RWPE2 (cell line): Measurements from ENCODE around the gene ITGA8.

Experiments
- ATAC-seq: fragments of 200-7000 bp; cut with Tn5 transposase; 3 replicates; pipeline ENCODE4 v1.9.1; 2021; ENCODE audit warnings: low read depth
- DNase-seq: peaks from one replicate; pipeline ENCODE4 v3.0.0-alpha.2; 2020; ENCODE audit warnings: low spot score
- H3K27ac ChIP-seq: fragments of 450-650 bp; 2 replicates; pipeline ENCODE4 v1.5.1; 2017; ENCODE audit warnings: mild to moderate bottlenecking; ENCODE audit not compliant: poor library complexity, severe bottlenecking
- H3K27me3 ChIP-seq: fragments of 250-450 bp; sonication (Bioruptor Pico); 2 replicates; pipeline ENCODE4 v1.5.1; 2021; ENCODE audit warnings: mild to moderate bottlenecking, moderate library complexity; ENCODE audit not compliant: insufficient read depth, poor library complexity, severe bottlenecking
- H3K36me3 ChIP-seq: fragments of 250-450 bp; sonication (Bioruptor Pico); 2 replicates; pipeline ENCODE4 v1.5.1; 2020; ENCODE audit warnings: low read depth, mild to moderate bottlenecking, moderate library complexity
- H3K4me1 ChIP-seq: fragments of 250-450 bp; sonication (Bioruptor Pico); 2 replicates; pipeline ENCODE4 v1.5.1; 2021; ENCODE audit warnings: mild to moderate bottlenecking, moderate library complexity; ENCODE audit not compliant: insufficient read depth, poor library complexity, severe bottlenecking
- H3K4me3 ChIP-seq: fragments of 250-450 bp; sonication (Bioruptor Pico); 2 replicates; pipeline ENCODE4 v1.5.1; 2021; ENCODE audit warnings: mild to moderate bottlenecking, moderate library complexity; ENCODE audit not compliant: severe bottlenecking
- H3K9me3 ChIP-seq: fragments of 250-450 bp; sonication (Bioruptor Pico); 2 replicates; pipeline ENCODE4 v1.5.1; 2021; ENCODE audit warnings: mild to moderate bottlenecking, moderate library complexity; ENCODE audit not compliant: severe bottlenecking
- CTCF ChIP-seq: fragments of 450-650 bp; IDR thresholded peaks from one replicate; pipeline ENCODE4 v1.5.1; 2017; ENCODE audit warnings: mild to moderate bottlenecking, moderate library complexity; ENCODE audit not compliant: poor library complexity, severe bottlenecking

ITGA8 gene

GRCh38 chr10:15627617-15628196, 92.0 kb downstream of the ITGA8 start:
- H3K36me3 ChIP-seq = no peaks in the 10 kb centered on the region
- no peak for DNase-seq
- TF ChIP-seq CTCF = no peak

DNA sequence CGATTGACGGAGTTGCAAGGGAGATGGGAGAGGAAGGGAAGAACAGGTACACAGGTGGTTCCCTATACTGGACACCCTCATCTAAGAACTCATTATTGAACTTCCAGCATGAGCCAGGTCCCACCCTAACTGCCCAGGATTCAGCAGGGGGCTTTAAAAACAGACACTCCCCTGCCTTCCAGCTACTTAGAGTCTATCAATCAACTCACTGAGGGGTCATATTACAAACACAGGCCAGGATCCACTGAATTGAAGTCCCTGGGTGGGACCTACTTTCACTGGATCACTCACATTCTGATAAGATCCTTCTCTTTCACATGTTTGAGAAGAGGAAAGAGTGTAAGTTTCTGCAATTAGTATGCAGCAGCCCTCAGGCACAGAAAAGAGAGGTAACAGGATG, 92.8 kb downstream of the ITGA8 start:
- no peaks in the 10 kb centered on the region for H3K9me3 ChIP-seq
- H3K4me1 ChIP-seq = no peaks in the 10 kb centered on the region
- H3K4me3 ChIP-seq = no peak overlapping the region
- DNase-seq (no peak), ATAC-seq (no peak)
- H3K27me3 ChIP-seq = no peaks in the 10 kb centered on the region
- H3K36me3 ChIP-seq = no peaks in the 10 kb centered on the region
- no peak overlapping the region for H3K27ac ChIP-seq
- no peak for TF ChIP-seq CTCF

More at GRCh38 chr10:15627617-15628196, 92.0 kb downstream of the ITGA8 start:
- no peak overlapping the region for H3K4me3 ChIP-seq
- no peak overlapping the region for H3K27ac ChIP-seq
- H3K27me3 ChIP-seq = no peaks in the 10 kb centered on the region
- ATAC-seq = no peak; the same call in 2 of the 3 replicates
- no peaks in the 10 kb centered on the region for H3K9me3 ChIP-seq
- no peaks in the 10 kb centered on the region for H3K4me1 ChIP-seq

GRCh38 chr10:15625261-15625660, 94.5 kb downstream of the ITGA8 start:
- no peaks in the 10 kb centered on the region for H3K36me3 ChIP-seq
- no peaks in the 10 kb centered on the region for H3K4me1 ChIP-seq
- H3K27ac ChIP-seq = no peak overlapping the region
- peaks cover 7% of the 10 kb centered on the region for H3K27me3 ChIP-seq
- no peaks in the 10 kb centered on the region for H3K9me3 ChIP-seq
- no peak for TF ChIP-seq CTCF
- DNase-seq = no peak
- ATAC-seq = no peak
- H3K4me3 ChIP-seq = no peak overlapping the region

DNA sequence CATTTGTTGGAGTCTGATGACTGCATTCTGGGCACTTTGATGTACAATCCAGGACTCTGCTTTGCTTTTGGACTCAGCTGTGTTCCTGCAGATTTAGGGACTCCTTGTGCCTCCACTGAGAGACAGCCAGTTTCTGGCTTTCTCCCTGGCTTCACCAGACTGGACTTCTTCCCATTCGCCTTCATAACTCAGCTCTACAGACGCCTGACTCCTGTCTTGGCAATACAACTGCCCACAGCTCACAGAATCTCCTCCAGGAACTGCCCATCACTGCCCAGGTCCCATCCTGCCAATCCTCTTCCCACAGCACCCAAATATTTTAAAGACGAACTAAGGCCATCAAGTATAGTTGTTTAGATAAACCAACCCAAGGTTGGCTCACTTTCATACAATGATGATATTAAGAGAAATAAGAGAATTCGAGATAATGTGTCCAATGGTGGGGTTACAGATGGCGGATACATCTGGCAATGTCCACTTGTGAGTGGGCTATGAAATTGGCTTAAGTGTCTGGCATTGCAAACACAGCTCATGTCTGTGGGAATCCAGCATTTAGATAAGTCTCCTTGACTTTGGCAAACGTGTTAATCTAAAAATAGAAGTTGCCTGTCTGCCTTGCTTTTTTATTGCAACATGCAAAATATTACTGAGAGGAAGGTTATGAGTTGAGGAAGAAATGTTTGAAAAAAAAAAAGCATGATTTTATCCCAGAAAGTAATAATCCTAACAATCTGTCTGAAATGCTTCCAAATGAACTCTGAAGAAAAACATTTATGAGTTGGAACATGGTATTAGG, 95.1 kb downstream of the ITGA8 start:
- no peaks in the 10 kb centered on the region for H3K4me1 ChIP-seq
- no peaks in the 10 kb centered on the region for H3K9me3 ChIP-seq
- no peak for TF ChIP-seq CTCF
- no peaks in the 10 kb centered on the region for H3K36me3 ChIP-seq
- ATAC-seq = no peak
- no peak overlapping the region for H3K4me3 ChIP-seq
- H3K27ac ChIP-seq = no peak overlapping the region
- peaks cover 12% of the 10 kb centered on the region for H3K27me3 ChIP-seq
- DNase-seq = no peak
